Tibial nerve (tissue), 4 donors: Measurements from ENCODE around the gene RAB15.

Experiments
- CTCF ChIP-seq, 5 experiments: fragments of 200-600 bp in 3 of 5; fragments of 450-650 bp in 2 of 5; sonication (generic) in 3 of 5; IDR thresholded peaks; one replicate each; pipeline ENCODE4 v1.5.1; 2016 to 2019; ENCODE audit warnings: antibody characterized with exemption in 5 of 5, mild to moderate bottlenecking in 3 of 5, moderate library complexity in 2 of 5
- EP300 ChIP-seq, 2 donors: sonication (generic); formaldehyde crosslinking; IDR thresholded peaks; one replicate each; pipeline ENCODE4 v1.6.1; 2017; ENCODE audit warnings: antibody characterized with exemption in 2 of 2, mild to moderate bottlenecking in 1 of 2
- POLR2A ChIP-seq, 2 donors: fragments of 450-650 bp; IDR thresholded peaks; one replicate each; pipeline ENCODE4 v1.6.1; 2017; ENCODE audit warnings: antibody characterized with exemption in 2 of 2, mild to moderate bottlenecking in 2 of 2, moderate library complexity in 2 of 2

GRCh38 chr14:64993266-64993930 is 21.3 kb upstream of the RAB15 start:
- TF ChIP-seq CTCF (IDR thresholded peaks at IDR 0.05) (no peak), EP300 (IDR thresholded peaks at IDR 0.05) (no peak), POLR2A (IDR thresholded peaks at IDR 0.05) (no peak)
